22Rv1 (cell line): Measurements from ENCODE around the gene EFCAB13.

Experiments used
- ZFX ChIP-seq: fragments of 450-650 bp; IDR thresholded peaks from 2 replicates; pipeline ENCODE4 v1.6.1; 2017; ENCODE audit warnings: antibody characterized with exemption, borderline replicate concordance
- TF ChIP-seq, protein P1 (sequence below): fragments of 450-650 bp; IDR thresholded peaks from 2 replicates; pipeline ENCODE4 v1.5.1; 2017; ENCODE audit warnings: mild to moderate bottlenecking

DNA sequence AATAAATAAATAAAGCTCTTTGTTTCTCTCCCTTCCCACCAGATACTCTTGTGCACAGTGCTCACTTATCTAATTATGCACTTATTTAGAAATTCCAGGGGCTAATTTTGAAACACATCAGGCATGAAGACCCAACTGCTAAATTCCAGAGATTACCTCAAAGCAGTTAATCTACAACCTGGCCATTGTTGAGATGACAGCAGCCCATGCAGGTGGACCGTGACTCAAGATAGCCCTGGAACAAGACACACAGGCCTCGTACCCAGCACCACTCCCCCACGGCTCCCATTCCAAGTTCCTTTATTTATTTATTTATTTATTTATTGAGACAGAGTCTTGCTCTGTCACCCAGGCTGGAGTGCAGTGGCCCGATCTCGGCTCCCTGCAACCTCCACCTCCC lies 147.1 kb downstream of the EFCAB13 start:
- TF ChIP-seq, protein P1, sequence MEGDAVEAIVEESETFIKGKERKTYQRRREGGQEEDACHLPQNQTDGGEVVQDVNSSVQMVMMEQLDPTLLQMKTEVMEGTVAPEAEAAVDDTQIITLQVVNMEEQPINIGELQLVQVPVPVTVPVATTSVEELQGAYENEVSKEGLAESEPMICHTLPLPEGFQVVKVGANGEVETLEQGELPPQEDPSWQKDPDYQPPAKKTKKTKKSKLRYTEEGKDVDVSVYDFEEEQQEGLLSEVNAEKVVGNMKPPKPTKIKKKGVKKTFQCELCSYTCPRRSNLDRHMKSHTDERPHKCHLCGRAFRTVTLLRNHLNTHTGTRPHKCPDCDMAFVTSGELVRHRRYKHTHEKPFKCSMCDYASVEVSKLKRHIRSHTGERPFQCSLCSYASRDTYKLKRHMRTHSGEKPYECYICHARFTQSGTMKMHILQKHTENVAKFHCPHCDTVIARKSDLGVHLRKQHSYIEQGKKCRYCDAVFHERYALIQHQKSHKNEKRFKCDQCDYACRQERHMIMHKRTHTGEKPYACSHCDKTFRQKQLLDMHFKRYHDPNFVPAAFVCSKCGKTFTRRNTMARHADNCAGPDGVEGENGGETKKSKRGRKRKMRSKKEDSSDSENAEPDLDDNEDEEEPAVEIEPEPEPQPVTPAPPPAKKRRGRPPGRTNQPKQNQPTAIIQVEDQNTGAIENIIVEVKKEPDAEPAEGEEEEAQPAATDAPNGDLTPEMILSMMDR = no peak
- no peak for TF ChIP-seq ZFX
